A549 (cell line): ENCODE measurements around the gene PYGM.

Source experiments
- CHD2 ChIP-seq: fragments of 150-350 bp; IDR thresholded peaks from 2 replicates; pipeline ENCODE4 v1.6.1; 2014; ENCODE audit warnings: low read length; ENCODE audit not compliant: partially characterized antibody
- CTCF ChIP-seq: fragments of >200 bp; sonication (Bioruptor Twin); formaldehyde crosslinking; IDR thresholded peaks from 3 replicates; pipeline ENCODE4 v1.5.1; 2016
- MAX ChIP-seq: IDR thresholded peaks from 2 replicates; pipeline ENCODE4 v1.6.1; 2012
- MAZ ChIP-seq: fragments of 150-350 bp; IDR thresholded peaks from 2 replicates; pipeline ENCODE4 v1.6.1; 2014; ENCODE audit warnings: antibody characterized with exemption, low read depth, low read length, borderline replicate concordance
- NPAS2 ChIP-seq: fragments of 250-450 bp; sonication (Bioruptor Pico); IDR thresholded peaks from 2 replicates; pipeline ENCODE4 v1.8.0; 2022; ENCODE audit warnings: mild to moderate bottlenecking, moderate library complexity, borderline replicate concordance
- NR3C1 ChIP-seq: fragments of >200 bp; sonication (Bioruptor Twin); formaldehyde crosslinking; IDR thresholded peaks from 3 replicates; pipeline ENCODE4 v1.6.1; 2017
- POLR2A ChIP-seq: IDR thresholded peaks from 2 replicates; pipeline ENCODE4 v1.6.1; 2012; ENCODE audit warnings: mild to moderate bottlenecking, low read length
- POLR2AphosphoS2 ChIP-seq: conservative IDR thresholded peaks from 2 replicates; pipeline ENCODE4 v1.6.1; 2012; ENCODE audit warnings: low read length, improper control_type of control experiment, inconsistent platforms
- RAD21 ChIP-seq, 2 experiments: fragments of >200 bp in 1 of 2; sonication (Bioruptor Twin) in 1 of 2; formaldehyde crosslinking in 1 of 2; IDR thresholded peaks in 1 of 2; conservative IDR thresholded peaks in 1 of 2; 2 replicates in 1 of 2; 3 replicates in 1 of 2; pipeline ENCODE4 v1.6.1; 2012 to 2018; ENCODE audit warnings: inconsistent platforms in 1 of 2
- RFX5 ChIP-seq: fragments of 450-650 bp; IDR thresholded peaks from 2 replicates; pipeline ENCODE4 v1.7.1; 2014; ENCODE audit warnings: antibody characterized with exemption, mild to moderate bottlenecking, moderate library complexity
- SMC3 ChIP-seq: fragments of >200 bp; sonication (Bioruptor Twin); formaldehyde crosslinking; IDR thresholded peaks from 3 replicates; pipeline ENCODE4 v1.6.1; 2018; ENCODE audit warnings: inconsistent platforms
- ZC3H11A ChIP-seq: fragments of 450-650 bp; IDR thresholded peaks from 2 replicates; pipeline ENCODE4 v1.6.1; 2014; ENCODE audit warnings: antibody characterized with exemption, mild to moderate bottlenecking
- ZFP36 ChIP-seq: fragments of 450-650 bp; IDR thresholded peaks from 2 replicates; pipeline ENCODE4 v1.6.1; 2014; ENCODE audit warnings: borderline replicate concordance; ENCODE audit not compliant: partially characterized antibody
- ZNF302 ChIP-seq: fragments of 250-450 bp; sonication (Bioruptor Pico); IDR thresholded peaks from 2 replicates; pipeline ENCODE4 v1.9.0; 2021; ENCODE audit warnings: inconsistent platforms, mild to moderate bottlenecking, moderate library complexity

GRCh38 chr11:64796757-64797541, 37.2 kb upstream of the PYGM start:
- TF ChIP-seq ZNF302 (CRISPR knock-in tag) (no peak), MAX (no peak), CTCF (no peak), CHD2 (no peak), NR3C1 (no peak), POLR2A (no peak), ZC3H11A (no peak), ZFP36 (no peak), MAZ (no peak), NPAS2 (CRISPR knock-in tag) (no peak), SMC3 (no peak), RFX5 (no peak), POLR2AphosphoS2 (no peak), RAD21 (conservative IDR thresholded peaks at IDR 0.05 in 1 of 2, IDR thresholded peaks at IDR 0.05 in 1 of 2) (no peak)
